LNCAP (cell line): ENCODE measurements around the gene LRP8.

Experiments used
- CTCF ChIP-seq: fragments of 450-650 bp; IDR thresholded peaks from 2 replicates; pipeline ENCODE4 v1.5.1; 2017; ENCODE audit warnings: mild to moderate bottlenecking

The LRP8 gene

GRCh38 chr1:53366901-53367502, 39.1 kb upstream of the LRP8 start:
- no peak for TF ChIP-seq CTCF

GRCh38 chr1:53365437-53366063, 37.7 kb upstream of the LRP8 start:
- TF ChIP-seq CTCF, result no peak

GRCh38 chr1:53362851-53363642, 35.2 kb upstream of the LRP8 start:
- TF ChIP-seq CTCF, result no peak

- TF ChIP-seq CTCF, result no peak
Observed at GRCh38 chr1:53362270-53362669, 34.4 kb upstream of the LRP8 start.

GRCh38 chr1:53361541-53361961, 33.7 kb upstream of the LRP8 start:
- TF ChIP-seq CTCF, result no peak

- TF ChIP-seq CTCF, result no peak
Observed at GRCh38 chr1:53359934-53360276, 32.0 kb upstream of the LRP8 start.

GRCh38 chr1:53359225-53359933, 31.5 kb upstream of the LRP8 start:
- TF ChIP-seq CTCF, result no peak
